ENCODE results near the gene DAAM1.
A peak's percentile ranks its signal among the peaks of the same experiment; 100 is the strongest.

Gene DAAM1

DNA sequence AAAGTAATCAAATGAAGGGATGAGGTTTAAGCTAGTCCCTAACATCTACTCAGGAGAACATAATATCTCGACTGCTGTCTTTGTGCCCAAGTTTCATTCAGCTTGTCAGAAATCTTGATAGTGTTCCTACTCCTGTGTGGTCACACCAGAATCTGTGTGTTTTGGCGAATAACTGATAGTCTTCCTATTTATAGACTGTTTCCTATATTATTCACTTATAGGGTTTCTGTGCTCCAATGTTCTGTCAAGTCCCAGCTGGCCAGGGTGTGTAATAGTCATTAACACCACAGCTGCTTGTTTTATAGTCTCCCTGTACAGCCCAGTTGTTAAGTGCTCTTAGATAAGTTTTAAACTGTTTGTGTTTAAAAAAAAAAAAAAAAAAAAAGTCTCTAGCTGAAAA is 230.8 kb downstream of the DAAM1 start:
- H3K27ac Mint-ChIP-seq, result peak overlapping the region; percentile 68 to 75 (median 73)
- H3K9me3 Mint-ChIP-seq, result peaks cover 3% of the 10 kb centered on the region
- no peak overlapping the region for H3K4me3 Mint-ChIP-seq
- no peak for TF ChIP-seq CTCF (IDR thresholded peaks at IDR 0.05; ENCODE audit: unreplicated experiment in 3 of 3)
- H3K36me3 Mint-ChIP-seq (ENCODE audit: low read depth), result no peaks in the 10 kb centered on the region
- H3K4me1 Mint-ChIP-seq, result peaks cover 25% of the 10 kb centered on the region
- no peaks in the 10 kb centered on the region for H3K27me3 Mint-ChIP-seq (ENCODE audit: low read depth)

Measured in nephron (organoid).